Stomach (tissue), 19 donors: ENCODE results near the gene GPR37L1. TPM values are rescaled to one million over a fixed set of nuclear protein-coding genes. Genes with fewer than 3 reads are reported as not detected.

ENCODE experiments used
- DNase-seq, 2 donors: peaks; one replicate each; pipeline versions ENCODE4 v3.0.0 to v3.0.0-alpha.2; 2013 to 2019
- H3K27ac ChIP-seq, 5 donors: fragments of 200-600 bp in 4 of 5; sonication (generic) in 4 of 5; one replicate each; pipeline ENCODE4 v1.5.1; 2013 to 2019; ENCODE audit warnings: mild to moderate bottlenecking in 1 of 5, moderate library complexity in 1 of 5
- H3K27me3 ChIP-seq, 3 donors: fragments of 200-600 bp; sonication (generic); one replicate each; pipeline ENCODE4 v1.5.1; 2017 to 2019; ENCODE audit warnings: mixed run types in 1 of 3
- H3K36me3 ChIP-seq, 4 donors: fragments of 200-600 bp; sonication (generic); 1 replicate in 3 of 4; 2 replicates in 1 of 4; pipeline ENCODE4 v1.5.1; 2016 to 2019
- H3K4me1 ChIP-seq, 4 donors: fragments of 200-600 bp; sonication (generic); one replicate each; pipeline ENCODE4 v1.5.1; 2016 to 2019
- H3K4me3 ChIP-seq, 4 donors: fragments of 200-600 bp; sonication (generic) in 3 of 4; one replicate each; pipeline ENCODE4 v1.5.1; 2016 to 2019; ENCODE audit warnings: mild to moderate bottlenecking in 1 of 4
- H3K9me3 ChIP-seq, 4 donors: fragments of 200-600 bp; sonication (generic); one replicate each; pipeline ENCODE4 v1.5.1; 2016 to 2019
- CTCF ChIP-seq, 7 experiments: fragments of 450-650 bp in 4 of 7; fragments of 200-600 bp in 3 of 7; sonication (generic) in 3 of 7; IDR thresholded peaks; one replicate each; pipeline ENCODE4 v1.5.1; 2016 to 2019; ENCODE audit warnings: antibody characterized with exemption in 7 of 7, control low read depth in 2 of 7, mild to moderate bottlenecking in 1 of 7
- EP300 ChIP-seq: sonication (generic); formaldehyde crosslinking; IDR thresholded peaks from one replicate; pipeline ENCODE4 v1.6.1; 2017; ENCODE audit warnings: antibody characterized with exemption
- POLR2A ChIP-seq, 4 donors: fragments of 450-650 bp; IDR thresholded peaks; one replicate each; pipeline ENCODE4 v1.6.1; 2016; ENCODE audit warnings: antibody characterized with exemption in 4 of 4, control low read depth in 2 of 4, mild to moderate bottlenecking in 1 of 4, moderate library complexity in 1 of 4
- POLR2AphosphoS5 ChIP-seq, 3 donors: sonication (generic); formaldehyde crosslinking; IDR thresholded peaks; one replicate each; pipeline ENCODE4 v1.6.1; 2016; ENCODE audit warnings: antibody characterized with exemption in 3 of 3
- WGBS, 5 donors: extraction: QIAGEN DNeasy Blood & Tissue Kit in 3 of 5; methylation state at CpG; one replicate each; pipeline versions ENCODE4 v1.1.5 to v1.1.7; 2013 to 2018; 5-methylcytosine and 5-hydroxymethylcytosine counted together
- intact Hi-C: fragments of 100-400 bp; cut with DNase I; formaldehyde crosslinking; loops from one replicate; pipeline ENCODE4 v1.15.1; 2023; ENCODE audit warnings: low total_unique reads
- long read RNA-seq, 10 donors: transcript quantifications; one replicate each; lab custom pipeline, GENCODE V29; 2026
- polyA plus RNA-seq, 3 donors: library from polyadenylated mRNA; stranded (reverse); fragments of 200-250 nt; gene quantifications; one replicate each; pipeline ENCODE4 v1.2.3, GENCODE V29; 2013
- total RNA-seq, 5 donors: library from RNA; depleted of rRNA; stranded (reverse); fragments of >200 nt; gene quantifications; one replicate each; pipeline versions ENCODE4 v1.1.0 to v1.2.3, GENCODE V29; 2014 to 2016
- donor health status: healthy with polysubstance abuse.
- donor health status: Bipolar disorder and iron deficiency.
- donor health status: healthy.

The GPR37L1 gene, protein sequence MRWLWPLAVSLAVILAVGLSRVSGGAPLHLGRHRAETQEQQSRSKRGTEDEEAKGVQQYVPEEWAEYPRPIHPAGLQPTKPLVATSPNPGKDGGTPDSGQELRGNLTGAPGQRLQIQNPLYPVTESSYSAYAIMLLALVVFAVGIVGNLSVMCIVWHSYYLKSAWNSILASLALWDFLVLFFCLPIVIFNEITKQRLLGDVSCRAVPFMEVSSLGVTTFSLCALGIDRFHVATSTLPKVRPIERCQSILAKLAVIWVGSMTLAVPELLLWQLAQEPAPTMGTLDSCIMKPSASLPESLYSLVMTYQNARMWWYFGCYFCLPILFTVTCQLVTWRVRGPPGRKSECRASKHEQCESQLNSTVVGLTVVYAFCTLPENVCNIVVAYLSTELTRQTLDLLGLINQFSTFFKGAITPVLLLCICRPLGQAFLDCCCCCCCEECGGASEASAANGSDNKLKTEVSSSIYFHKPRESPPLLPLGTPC
- total RNA-seq (1 to 10 TPM in 1 of 5 donors, under 1 TPM in 3, not detected in 1; under 0.01 to 2.0 (median 0.45) TPM), polyA plus RNA-seq (under 1 TPM in 1 of 3 donors, not detected in 2; 0.18 TPM)
- long read RNA-seq, donor 1, result 0 reads
- long read RNA-seq, donor 2, partial matches to known transcripts, result 27 of 57 reads
- long read RNA-seq, donor 2, other reads (novel, unspliced or antisense), result 30 of 57 reads
- long read RNA-seq, donor 3, result 0 reads
- long read RNA-seq, donor 4, result 0 reads
- long read RNA-seq, donor 5, partial matches to known transcripts, result 29 of 34 reads
- long read RNA-seq, donor 5, other reads (novel, unspliced or antisense), result 5 of 34 reads
- long read RNA-seq, donor 6, result 0 reads
- long read RNA-seq, donor 7, result 0 reads
- long read RNA-seq, donor 8, full-length matches to known transcripts, result 1 of 13 reads
- long read RNA-seq, donor 8, partial matches to known transcripts, result 0 of 13 reads
- long read RNA-seq, donor 8, other reads (novel, unspliced or antisense), result 12 of 13 reads
- long read RNA-seq, donor 9, result 0 reads
- long read RNA-seq, donor 10, result 0 reads

DNA sequence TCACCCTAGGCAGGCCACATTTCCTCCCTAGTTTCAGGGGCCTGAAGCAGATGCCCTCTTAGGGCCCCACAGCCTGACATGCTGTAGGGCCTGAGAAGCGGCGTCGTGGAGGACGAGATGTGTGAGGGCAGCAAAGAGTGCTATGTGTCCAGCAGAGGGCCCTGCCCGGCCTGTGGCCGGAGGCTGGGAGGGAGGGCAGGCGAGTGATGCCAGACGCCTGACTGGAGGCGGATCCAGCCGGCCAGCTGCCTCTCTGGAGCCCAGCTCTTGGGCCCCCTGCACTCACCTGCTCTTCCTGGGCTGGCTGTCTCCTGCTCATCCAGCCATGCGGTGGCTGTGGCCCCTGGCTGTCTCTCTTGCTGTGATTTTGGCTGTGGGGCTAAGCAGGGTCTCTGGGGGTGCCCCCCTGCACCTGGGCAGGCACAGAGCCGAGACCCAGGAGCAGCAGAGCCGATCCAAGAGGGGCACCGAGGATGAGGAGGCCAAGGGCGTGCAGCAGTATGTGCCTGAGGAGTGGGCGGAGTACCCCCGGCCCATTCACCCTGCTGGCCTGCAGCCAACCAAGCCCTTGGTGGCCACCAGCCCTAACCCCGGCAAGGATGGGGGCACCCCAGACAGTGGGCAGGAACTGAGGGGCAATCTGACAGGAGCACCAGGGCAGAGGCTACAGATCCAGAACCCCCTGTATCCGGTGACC, at the start of gene GPR37L1:
Gene GPR37L1 (plus strand): TSS at position 279 of the 697 bp plus-strand sequence. CDS start 47 bp downstream, at position 326.
- H3K4me1 ChIP-seq, result peaks cover 0 to 20% (median 8%) of the 10 kb centered on the region in 4 donors
- intact Hi-C loops, result loop anchor here (5.0 to 10.0 kb wide), 2 partner anchors 120 to 218 kb away; no protein-coding TSS in a partner anchor
- H3K4me3 ChIP-seq, result no peak within 1 kb of the TSS
- H3K36me3 ChIP-seq, result no peaks in the 10 kb centered on the region
- peak; percentile 77 to 79 for DNase-seq
- no peak within 1 kb of the TSS for H3K27ac ChIP-seq
- H3K27me3 ChIP-seq, result no peaks in the 10 kb centered on the region
- WGBS, 5 donors, result 32 to 59% (median 39%) methylated on average over 9 to 19 of the region's 19 CpGs
- peak in 5 of 7 experiments; percentile 23 to 49 (median 40) for TF ChIP-seq CTCF (IDR thresholded peaks at IDR 0.05)
- TF ChIP-seq EP300, result no peak
- no peak for TF ChIP-seq POLR2A (IDR thresholded peaks at IDR 0.05)
- no peak for TF ChIP-seq POLR2AphosphoS5 (IDR thresholded peaks at IDR 0.05)
- no peaks in the 10 kb centered on the region for H3K9me3 ChIP-seq

DNA sequence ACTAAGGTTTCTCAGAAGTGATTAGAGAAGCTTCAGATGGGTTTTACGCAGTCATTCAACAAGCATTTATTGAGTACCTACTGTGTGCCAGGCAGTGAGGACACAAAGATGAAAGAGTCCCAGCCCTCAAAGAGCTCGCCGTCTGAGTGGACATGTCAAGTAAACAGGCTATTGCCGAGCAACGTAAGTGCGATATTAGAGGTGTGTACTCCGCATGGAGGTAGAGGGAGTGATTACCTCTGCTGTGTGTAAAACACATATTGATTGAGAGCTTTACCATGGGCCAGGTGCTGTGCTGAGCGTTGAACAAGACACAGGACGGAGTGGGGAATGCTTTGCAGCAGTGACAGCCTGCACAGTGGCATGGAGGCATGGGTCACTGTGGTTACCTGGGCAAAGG, 49.5 kb upstream of the GPR37L1 start:
- Histone ChIP-seq H3K4me1 (peaks cover 16 to 37% (median 25%) of the 10 kb centered on the region in 4 donors), H3K4me3 (no peak overlapping the region), H3K36me3 (no peaks in the 10 kb centered on the region), H3K27me3 (no peaks in the 10 kb centered on the region), H3K27ac (no peak overlapping the region), H3K9me3 (no peaks in the 10 kb centered on the region)
- 82 to 94% (median 87%) methylated on average over 9 of the region's 9 CpGs for WGBS, 5 donors
- DNase-seq, result peak in 1 of 2 donors; percentile 75
- intact Hi-C loops, result no loop called here
- TF ChIP-seq EP300, result no peak

DNA sequence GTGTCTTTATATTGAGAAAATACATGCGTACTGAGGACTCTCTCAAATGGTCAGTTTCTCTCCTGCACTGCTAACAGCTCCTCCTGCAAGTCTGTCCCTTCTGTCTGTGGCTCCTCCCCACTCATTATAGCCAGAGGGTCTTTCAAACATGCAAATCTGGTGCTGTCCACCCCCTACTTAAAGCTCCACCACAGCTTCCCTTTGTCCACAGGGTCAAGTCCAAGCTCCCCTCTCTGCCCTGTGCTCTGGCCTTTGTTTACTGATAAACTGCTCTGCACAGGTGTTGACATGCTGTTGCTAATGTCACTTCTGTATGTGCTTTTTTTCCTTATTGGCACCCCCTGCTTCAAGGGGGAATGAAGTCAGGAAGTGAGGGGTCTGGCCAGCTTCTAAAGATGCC, 47.7 kb upstream of the GPR37L1 start:
- WGBS, 5 donors, result 73 to 100% (median 84%) methylated on average over 1 of the region's 1 CpG
- H3K27me3 ChIP-seq, result no peaks in the 10 kb centered on the region
- H3K36me3 ChIP-seq, result no peaks in the 10 kb centered on the region
- peaks cover 13 to 37% (median 25%) of the 10 kb centered on the region in 4 donors for H3K4me1 ChIP-seq
- H3K4me3 ChIP-seq, result no peak overlapping the region
- H3K27ac ChIP-seq, result peak overlapping the region in 4 of 5 donors; percentile 53 to 72 (median 60)
- DNase-seq, result no peak
- no peaks in the 10 kb centered on the region for H3K9me3 ChIP-seq
- intact Hi-C loops, result no loop called here
- TF ChIP-seq POLR2AphosphoS5 (IDR thresholded peaks at IDR 0.05) (no peak), POLR2A (IDR thresholded peaks at IDR 0.05) (no peak), CTCF (IDR thresholded peaks at IDR 0.05) (no peak), EP300 (no peak)

DNA sequence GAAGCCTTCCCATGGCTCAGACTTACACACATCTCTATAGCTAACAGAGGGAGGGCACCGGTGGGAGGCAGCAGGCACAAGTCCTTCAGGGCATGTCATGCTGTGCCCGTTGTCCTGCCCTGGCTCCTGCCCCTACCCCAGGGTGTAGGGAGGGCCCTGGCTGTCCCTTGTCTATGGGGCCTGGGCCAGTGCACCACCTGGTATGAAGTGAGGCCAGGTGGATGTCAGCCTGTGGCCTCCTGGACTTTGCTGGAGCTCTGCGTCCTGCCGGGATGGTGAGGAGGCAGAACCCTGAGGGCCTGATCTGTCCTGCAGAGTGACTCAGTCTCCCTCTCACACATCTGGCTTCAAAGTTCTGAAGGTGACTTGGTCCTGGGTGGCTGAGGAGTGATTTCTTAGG, 47.3 kb upstream of the GPR37L1 start:
- Histone ChIP-seq H3K36me3 (no peaks in the 10 kb centered on the region), H3K4me1 (peaks cover 13 to 37% (median 25%) of the 10 kb centered on the region in 4 donors), H3K4me3 (no peak overlapping the region), H3K9me3 (no peaks in the 10 kb centered on the region), H3K27ac (peak overlapping the region; percentile 53 to 74 (median 61)), H3K27me3 (no peaks in the 10 kb centered on the region)
- TF ChIP-seq POLR2AphosphoS5 (IDR thresholded peaks at IDR 0.05) (no peak), POLR2A (IDR thresholded peaks at IDR 0.05) (no peak), CTCF (IDR thresholded peaks at IDR 0.05) (no peak), EP300 (no peak)
- intact Hi-C loops, result no loop called here
- whole genome bisulfite sequencing, 5 donors, result 39 to 60% (median 50%) methylated on average over 4 of the region's 4 CpGs
- no peak for DNase-seq
